Measurements from ENCODE around the gene COPS6. TPM values are rescaled to one million over a fixed set of nuclear protein-coding genes. Genes with fewer than 3 reads are reported as not detected.
A peak's percentile ranks its signal among the peaks of the same experiment; 100 is the strongest.
"Not testable (repeated sequence)": the region's sequence is repeated elsewhere in the genome, so short reads cannot be mapped to it uniquely, and the experiment has no call there.

COPS6 gene
- total RNA-seq, 1 experiment from 2014 or later, result 155 TPM

GRCh38 chr7:100126239-100126930 is 37.6 kb downstream of the COPS6 start:
- no peak for DNase-seq (ENCODE audit: low read depth)

GRCh38 chr7:100126931-100127865 is 38.4 kb downstream of the COPS6 start, which contains the start of gene MBLAC1:
TSS of gene MBLAC1 (plus strand) at chr7:100126967. CDS start at chr7:100127396, 429 bp downstream.
- peak; percentile 73 for DNase-seq (ENCODE audit: low read depth)

GRCh38 chr7:100127866-100128636 is 39.3 kb downstream of the COPS6 start:
- no peak for DNase-seq (ENCODE audit: low read depth)

GRCh38 chr7:100128637-100128963 is 39.8 kb downstream of the COPS6 start:
- DNase-seq (ENCODE audit: low read depth), result no peak

- DNase-seq (ENCODE audit: low read depth), result not testable (repeated sequence)
These were observed 41.4 kb downstream of the COPS6 start for GRCh38 chr7:100130220-100130607.

GRCh38 chr7:100130608-100131453 is 42.1 kb downstream of the COPS6 start:
- DNase-seq (ENCODE audit: low read depth), result peak; percentile 46

- DNase-seq (ENCODE audit: low read depth), result no peak
These were observed 43.4 kb downstream of the COPS6 start for GRCh38 chr7:100132126-100132525.

GRCh38 chr7:100132697-100133151 is 44.0 kb downstream of the COPS6 start:
- peak; percentile 65 for DNase-seq (ENCODE audit: low read depth)

- no peak for DNase-seq (ENCODE audit: low read depth)
These were observed 49.3 kb downstream of the COPS6 start for GRCh38 chr7:100137851-100138760.

- DNase-seq (ENCODE audit: low read depth), result no peak
These were observed 52.8 kb downstream of the COPS6 start for GRCh38 chr7:100141555-100141949.

Small RNA genes within 50 kb of the gene (small RNA-seq; reads per million reads assigned to genes)
- gene MIR106B (10.0 reads per million, percentile 91 among the genes with 10 or more reads in this experiment), gene MIR25 (164 reads per million, percentile 96 among the genes with 10 or more reads in this experiment), gene MIR93 (36.0 reads per million, percentile 94 among the genes with 10 or more reads in this experiment)

Other genes starting within 250 kb of the COPS6 start
- not detected in 2 replicates for gene OR2AE1, start 211.9 kb upstream of the COPS6 start, total RNA-seq (2014; rRNA removed; shearing (Covaris generic))
- gene TRIM4, start 169.4 kb upstream of the COPS6 start, total RNA-seq (2014; rRNA removed; shearing (Covaris generic)), result 12.5 and 13.0 TPM in 2 replicates
- gene GJC3, start 159.3 kb upstream of the COPS6 start, total RNA-seq (2014; rRNA removed; shearing (Covaris generic)), result 0.07 and 0.11 TPM in 2 replicates
- not detected in 2 replicates for gene AZGP1, start 112.9 kb upstream of the COPS6 start, total RNA-seq (2014; rRNA removed; shearing (Covaris generic))
- 13.4 and 15.5 TPM in 2 replicates for gene ZKSCAN1, start 73.4 kb upstream of the COPS6 start, total RNA-seq (2014; rRNA removed; shearing (Covaris generic))
- gene ZSCAN21, start 39.2 kb upstream of the COPS6 start, total RNA-seq (2014; rRNA removed; shearing (Covaris generic)), result 7.9 and 8.1 TPM in 2 replicates
- 21.3 and 24.2 TPM in 2 replicates for gene ZNF3, start 7.2 kb upstream of the COPS6 start, total RNA-seq (2014; rRNA removed; shearing (Covaris generic))
- gene MCM7, start 12.4 kb downstream of the COPS6 start, total RNA-seq (2014; rRNA removed; shearing (Covaris generic)), result 350 and 387 TPM in 2 replicates
- gene AP4M1, start 12.7 kb downstream of the COPS6 start, total RNA-seq (2014; rRNA removed; shearing (Covaris generic)), result 13.7 and 14.4 TPM in 2 replicates
- 25.4 and 34.4 TPM in 2 replicates for gene TAF6, start 30.4 kb downstream of the COPS6 start, total RNA-seq (2014; rRNA removed; shearing (Covaris generic))
- gene CNPY4, start 30.7 kb downstream of the COPS6 start, total RNA-seq (2014; rRNA removed; shearing (Covaris generic)), result 11.8 and 12.0 TPM in 2 replicates
- 1.6 and 2.6 TPM in 2 replicates for gene MBLAC1, start 38.0 kb downstream of the COPS6 start, total RNA-seq (2014; rRNA removed; shearing (Covaris generic))
- gene LAMTOR4, start 59.9 kb downstream of the COPS6 start, total RNA-seq (2014; rRNA removed; shearing (Covaris generic)), result 88.0 and 156 TPM in 2 replicates
- gene TRAPPC14, start 69.8 kb downstream of the COPS6 start, total RNA-seq (2014; rRNA removed; shearing (Covaris generic)), result 14.1 and 17.4 TPM in 2 replicates
- gene GAL3ST4, start 79.6 kb downstream of the COPS6 start, total RNA-seq (2014; rRNA removed; shearing (Covaris generic)), result 0.34 and 0.37 TPM in 2 replicates
- 0.51 TPM in 1 of 2 replicates, not detected in the other for gene GPC2, start 88.4 kb downstream of the COPS6 start, total RNA-seq (2014; rRNA removed; shearing (Covaris generic))
- 0.10 and 0.23 TPM in 2 replicates for gene STAG3, start 88.9 kb downstream of the COPS6 start, total RNA-seq (2014; rRNA removed; shearing (Covaris generic))
- not detected in 2 replicates for gene PVRIG, start 131.0 kb downstream of the COPS6 start, total RNA-seq (2014; rRNA removed; shearing (Covaris generic))
- not detected in 2 replicates for gene SPDYE3, start 218.7 kb downstream of the COPS6 start, total RNA-seq (2014; rRNA removed; shearing (Covaris generic))